NOMO-1 treated with dmso at 0.1 percent for 144 hours (cell line): ENCODE data around the gene PPP1R1B.

Source experiments
- DNase-seq: peaks from one replicate; lab custom pipeline; 2025; ENCODE audit not compliant: unreplicated experiment; lab: John Stamatoyannopoulos, UW

PPP1R1B gene

GRCh38 chr17:39679521-39680192 lies 52.9 kb downstream of the PPP1R1B start:
- no peak for DNase-seq

DNA sequence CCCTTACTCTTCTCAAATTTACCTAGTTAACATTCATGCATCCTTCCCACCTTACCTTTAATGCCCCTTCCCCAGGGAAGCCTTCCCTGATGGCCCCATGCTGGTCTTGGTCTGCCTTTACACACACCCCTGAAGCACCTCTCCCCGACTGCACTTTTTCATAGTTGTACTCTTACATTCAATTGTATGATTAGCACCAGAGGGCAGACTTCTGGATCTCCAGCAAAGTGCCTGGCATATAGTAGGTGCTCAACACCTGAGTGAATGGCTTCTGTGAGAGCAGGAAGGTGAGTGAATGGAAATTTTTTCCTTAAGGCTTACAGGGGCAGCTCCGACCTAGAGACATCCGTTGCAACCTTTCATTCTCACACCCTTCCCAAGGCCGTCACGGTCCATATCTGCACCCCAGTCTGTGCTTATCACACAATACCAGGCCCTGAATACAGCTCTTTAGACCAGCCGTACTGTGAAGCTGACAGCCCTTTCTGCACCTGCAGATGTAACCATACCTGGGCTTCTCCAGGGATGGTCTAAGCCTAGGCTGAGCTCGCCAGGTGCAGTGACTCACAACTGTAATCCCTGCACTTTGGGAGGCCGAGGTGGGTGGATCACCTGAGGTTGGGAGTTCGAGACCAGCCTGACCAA lies 56.7 kb downstream of the PPP1R1B start:
- no peak for DNase-seq

- DNase-seq: no peak
Measured at GRCh38 chr17:39684369-39685192, 57.8 kb downstream of the PPP1R1B start.
